Middle frontal gyrus (tissue), 1 donor: ENCODE measurements around the gene PPIF.

Experiments
- DNase-seq: peaks from one replicate; pipeline ENCODE4 v3.0.0-alpha.2; 2015; ENCODE audit warnings: low spot score; ENCODE audit errors: extremely low spot score

Gene PPIF

DNA sequence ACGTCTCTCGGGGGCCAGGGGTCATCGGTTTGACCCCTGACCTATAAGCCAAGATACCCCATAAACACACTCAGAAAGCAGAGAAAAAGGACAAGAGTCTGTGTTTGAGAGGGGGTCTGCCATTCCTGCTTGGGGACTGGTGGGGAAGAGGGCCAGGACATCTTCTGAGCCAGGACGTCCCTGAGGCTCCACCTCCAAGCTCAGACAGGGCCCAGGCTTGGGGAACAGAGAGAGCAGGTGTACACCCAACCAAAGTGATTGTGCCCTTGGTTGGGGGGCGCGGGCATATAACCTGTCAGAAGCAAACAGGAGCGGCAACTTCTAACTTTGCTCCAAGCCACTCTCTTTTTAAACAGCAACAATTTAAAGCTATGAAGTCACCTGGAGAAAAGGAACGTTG is 33.9 kb upstream of the PPIF start:
- DNase-seq = no peak

DNA sequence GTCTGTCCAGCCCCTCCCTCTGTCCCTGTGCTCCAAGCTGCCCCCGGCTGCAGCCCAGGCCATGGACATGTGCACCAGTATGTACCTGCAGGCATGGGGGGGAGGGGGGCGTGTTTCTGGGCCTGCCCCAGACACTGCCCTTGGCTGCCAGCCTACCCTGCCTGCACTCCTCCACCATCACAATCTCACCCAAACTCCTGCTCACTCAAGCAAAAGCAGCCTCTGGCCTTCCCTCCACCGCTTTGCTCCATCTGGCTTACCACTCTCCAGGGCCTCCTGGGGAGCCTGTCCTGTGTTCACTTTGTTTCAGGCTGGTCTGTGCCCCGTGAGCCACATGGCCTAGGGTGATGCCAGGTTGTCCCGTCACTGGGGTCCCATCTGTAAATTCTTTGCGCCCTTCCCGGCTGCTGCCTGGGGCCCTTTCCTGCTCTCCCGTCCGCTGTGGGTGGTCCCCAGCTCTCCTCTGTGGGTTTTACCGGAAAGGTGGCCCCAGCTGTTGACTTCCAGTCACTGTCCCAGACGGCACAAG is 33.3 kb upstream of the PPIF start:
- DNase-seq = no peak

DNA sequence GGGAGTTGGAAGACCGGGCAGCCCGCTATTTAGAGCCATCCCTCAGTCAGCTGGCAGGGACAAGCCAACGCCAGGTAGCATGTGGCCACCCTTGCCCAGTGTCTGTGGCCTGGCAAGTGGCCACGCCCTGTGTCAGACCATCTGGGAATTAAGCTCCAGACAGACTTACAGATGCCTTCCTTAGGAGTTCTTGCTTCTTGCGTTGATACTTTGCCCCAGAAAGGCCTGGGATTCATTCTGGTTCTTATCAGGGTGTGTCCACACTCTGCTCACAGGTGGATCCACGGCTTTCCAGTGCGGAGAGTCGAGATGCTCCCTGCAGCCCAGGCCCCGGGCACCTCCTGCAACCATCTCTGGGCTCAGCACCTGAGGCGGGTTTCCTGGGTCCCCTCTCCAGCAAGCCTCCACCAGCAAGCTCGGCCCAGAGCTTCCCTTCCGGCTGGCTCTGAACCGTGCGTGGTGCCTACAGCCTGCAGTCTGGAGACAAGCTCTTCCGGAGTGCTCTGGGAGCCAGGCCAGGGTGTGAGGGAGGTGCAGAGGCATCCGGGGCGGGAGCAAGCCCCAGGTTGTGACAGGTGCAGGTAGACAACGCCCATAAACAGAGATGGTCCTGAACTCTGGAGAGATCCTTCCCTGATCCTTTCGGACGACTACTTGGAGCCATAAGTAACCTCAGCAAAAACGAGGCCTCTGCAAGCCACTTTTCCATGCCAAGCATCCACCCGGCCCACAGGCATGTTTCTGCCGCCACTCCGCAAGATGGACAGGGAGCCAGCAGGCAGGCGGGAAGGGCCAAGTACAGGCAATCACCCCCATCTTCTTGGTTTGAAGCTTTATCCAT is 32.3 kb upstream of the PPIF start:
- no peak for DNase-seq

- no peak for DNase-seq
These were observed 31.7 kb upstream of the PPIF start for GRCh38 chr10:79315602-79315920.

DNA sequence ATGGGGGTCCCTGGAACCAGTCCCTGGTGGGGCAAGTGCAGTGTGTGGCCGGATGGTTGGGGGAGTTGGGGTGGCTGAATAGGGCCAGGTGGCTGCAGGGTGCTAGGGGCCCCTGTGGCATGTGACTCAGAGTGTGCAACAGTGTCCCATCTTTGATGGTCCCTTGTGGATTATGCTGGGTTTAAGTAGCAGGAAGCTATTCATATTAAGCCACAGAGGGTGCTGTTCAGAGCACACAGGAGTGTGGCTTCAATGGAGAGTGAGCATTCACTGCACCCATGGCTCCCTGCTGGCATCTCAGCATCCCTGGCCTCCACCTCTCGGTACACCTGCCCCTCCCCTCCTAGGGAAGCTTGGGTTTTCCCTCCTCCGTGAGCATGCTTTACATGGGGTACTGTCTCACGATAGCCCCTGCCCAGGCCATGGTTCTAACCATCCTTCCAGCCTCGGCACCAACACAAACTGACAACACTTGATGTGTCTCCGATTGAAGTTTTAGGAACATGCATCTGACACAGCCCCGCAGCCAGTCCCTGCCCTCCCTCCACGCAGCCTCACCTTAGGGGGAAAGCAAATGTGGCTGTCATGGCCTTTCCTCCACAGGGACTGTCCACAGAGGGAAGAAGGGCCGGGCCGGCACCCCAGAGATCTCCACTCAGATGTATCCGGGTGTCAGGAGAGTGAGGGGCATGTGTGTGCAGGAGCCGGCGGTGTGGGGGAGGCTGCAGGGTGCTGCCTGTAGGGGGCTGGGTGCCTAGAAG is 30.4 kb upstream of the PPIF start:
- DNase-seq = no peak

- DNase-seq = no peak
These were observed 28.9 kb upstream of the PPIF start for GRCh38 chr10:79318369-79318768.

GRCh38 chr10:79319115-79319771 is 28.0 kb upstream of the PPIF start:
- no peak for DNase-seq

DNA sequence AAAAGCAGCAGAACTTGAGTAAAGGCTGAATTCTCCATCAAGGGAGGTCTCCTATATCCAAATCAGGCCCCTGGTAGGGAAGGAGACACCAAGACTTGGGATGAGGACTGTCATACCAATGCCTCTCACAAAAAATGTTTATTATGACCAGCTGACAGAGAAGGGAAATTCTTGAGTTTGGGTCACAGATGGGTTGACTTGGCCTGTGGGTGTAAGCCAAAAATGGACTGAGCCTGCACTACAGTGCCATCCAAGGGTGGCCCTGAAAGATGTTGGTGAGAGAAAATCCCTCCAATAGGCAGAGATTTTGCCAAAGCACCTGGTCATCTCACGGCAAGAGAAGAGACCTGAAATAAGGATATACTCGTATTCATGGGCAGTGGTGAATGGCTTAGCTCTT is 27.0 kb upstream of the PPIF start:
- DNase-seq = no peak

DNA sequence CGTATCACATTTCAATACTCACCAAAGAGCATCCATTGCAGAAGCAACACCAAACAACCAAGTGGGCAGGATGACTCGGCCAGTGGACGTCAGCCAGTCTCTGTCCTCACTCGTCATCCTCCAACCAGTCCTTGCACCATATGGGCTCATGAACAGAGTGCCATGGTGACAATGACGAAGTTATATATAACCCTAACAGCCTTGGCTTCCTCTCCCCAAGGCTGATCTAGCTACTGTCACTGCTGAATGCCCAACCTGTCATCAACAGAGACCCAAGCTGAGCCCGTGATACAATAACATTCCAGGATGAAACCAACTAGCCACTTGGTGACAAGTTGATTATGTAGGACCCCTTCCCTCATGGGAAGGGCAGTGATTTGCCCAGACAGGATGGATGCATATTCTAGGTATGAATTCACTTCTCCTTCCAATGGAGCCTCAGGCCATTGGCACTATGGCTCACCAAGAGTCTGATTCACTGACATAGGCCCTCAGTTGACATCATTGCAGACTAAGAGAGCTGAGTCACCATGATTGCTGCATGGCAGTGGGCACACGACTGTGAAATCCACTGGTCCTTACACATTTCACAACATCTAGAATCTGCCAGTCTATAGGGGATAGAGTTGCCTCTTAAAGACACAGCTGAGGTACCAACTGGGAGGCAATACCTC is 26.3 kb upstream of the PPIF start:
- no peak for DNase-seq

DNA sequence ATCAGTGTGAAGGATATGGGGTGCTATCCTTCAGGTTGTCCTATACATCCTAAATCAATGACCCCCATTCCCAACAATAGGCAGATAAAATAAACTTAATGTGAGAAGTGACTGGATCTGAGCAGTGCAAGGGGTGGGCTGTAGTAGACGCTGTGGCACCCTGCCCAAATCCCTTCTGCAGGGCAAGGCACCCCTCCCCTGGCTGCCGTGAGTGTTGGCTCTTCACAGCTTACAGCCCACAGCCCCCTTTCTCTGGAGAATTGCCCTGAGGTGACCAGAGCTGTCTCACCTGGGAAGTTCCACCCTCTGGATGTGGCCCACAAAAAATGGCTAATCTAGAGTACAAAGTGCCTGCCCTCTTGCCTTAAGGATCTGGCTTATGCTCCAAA is 25.8 kb upstream of the PPIF start:
- no peak for DNase-seq

GRCh38 chr10:79321951-79322350 is 25.3 kb upstream of the PPIF start:
- DNase-seq = no peak

GRCh38 chr10:79322616-79323543 is 24.4 kb upstream of the PPIF start:
- no peak for DNase-seq

GRCh38 chr10:79323602-79324001 is 23.7 kb upstream of the PPIF start:
- DNase-seq = no peak

DNA sequence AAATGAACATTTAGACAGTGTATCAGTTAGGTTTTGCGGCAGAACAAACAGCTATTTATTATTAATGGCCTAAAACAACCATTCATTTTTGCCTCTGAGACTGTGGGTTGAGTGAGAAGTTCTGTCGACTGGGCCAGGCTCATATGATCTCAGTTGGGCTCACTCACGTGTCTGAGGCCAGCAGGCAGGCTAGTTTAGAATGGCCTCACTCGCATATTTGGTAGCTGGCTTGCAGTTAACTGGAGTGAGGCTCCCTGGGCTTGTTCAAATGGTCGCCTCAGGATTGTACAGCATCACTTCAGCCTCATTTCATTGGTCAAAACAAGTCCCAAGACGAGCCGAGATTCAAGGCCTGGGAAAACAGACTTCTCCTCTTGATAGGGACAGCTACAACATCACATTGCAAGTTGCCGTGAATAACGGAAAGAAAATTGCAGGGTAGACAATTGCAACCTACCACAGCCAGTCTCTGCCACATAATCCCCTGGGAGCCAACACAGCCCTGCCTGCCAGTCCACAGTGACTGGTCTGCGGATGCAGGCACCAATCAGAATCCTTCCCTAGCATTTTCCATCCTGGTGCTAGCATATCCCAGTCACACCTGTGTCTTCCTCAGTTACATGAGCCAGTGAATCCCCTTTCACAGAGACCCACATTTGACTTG is 23.1 kb upstream of the PPIF start:
- DNase-seq = no peak

- no peak for DNase-seq
These were observed 20.7 kb upstream of the PPIF start for GRCh38 chr10:79326361-79327089.

GRCh38 chr10:79327090-79327457 is 20.2 kb upstream of the PPIF start:
- no peak for DNase-seq

GRCh38 chr10:79328147-79328701 is 19.0 kb upstream of the PPIF start:
- DNase-seq = no peak

DNA sequence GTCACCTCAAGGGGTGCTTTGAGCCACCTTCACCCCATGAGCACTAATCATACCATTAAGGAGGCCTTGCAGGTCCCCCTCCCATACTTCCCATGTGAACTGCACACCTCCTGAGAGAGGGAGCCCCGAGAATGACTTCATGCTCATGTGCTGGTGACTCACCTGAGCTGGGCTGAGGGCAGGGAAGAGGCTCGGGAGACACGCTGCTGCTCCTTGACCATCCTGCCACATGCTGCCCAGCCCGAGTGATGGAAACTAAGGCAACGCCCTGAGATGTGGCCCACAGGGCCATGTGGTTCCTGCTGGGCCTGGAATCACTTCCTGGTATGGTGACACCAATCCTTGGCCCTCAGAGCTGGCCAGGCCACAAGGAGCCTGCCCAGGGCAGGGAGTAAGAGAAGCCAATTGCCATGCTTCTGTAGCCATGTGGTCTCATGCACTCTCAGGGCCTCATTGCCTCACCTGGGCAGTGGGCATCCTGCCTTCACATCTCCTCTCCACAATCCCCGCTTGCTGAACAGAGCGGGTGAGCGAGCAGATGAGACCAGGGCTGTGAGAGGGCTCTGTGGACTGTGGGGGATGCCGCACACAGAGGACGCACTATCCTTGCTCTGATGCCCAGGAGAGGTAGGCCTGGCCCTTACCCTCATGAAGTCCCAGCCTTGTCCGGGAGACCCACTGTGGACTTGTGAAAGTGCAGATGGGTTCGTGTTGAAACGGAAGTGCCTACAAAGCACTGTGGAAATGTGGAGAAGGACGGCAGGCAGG is 18.3 kb upstream of the PPIF start:
- no peak for DNase-seq
